ENCODE results near the gene PRDM16. TPM values are rescaled to one million over a fixed set of nuclear protein-coding genes. Genes with fewer than 3 reads are reported as not detected.

The PRDM16 gene
- total RNA-seq, 1 donor from 2014 or later: 0.79 TPM

GRCh38 chr1:3368059-3368458, 299.1 kb downstream of the PRDM16 start:
- no peak for FAIRE-seq
- no peak for DNase-seq (ENCODE audit: low read depth)
- no peak overlapping the region for H3K4me3 ChIP-seq (ENCODE audit: low read depth, low read length)
- H3K36me3 ChIP-seq (ENCODE audit: control insufficient read depth, insufficient read depth, low read length): no peaks in the 10 kb centered on the region
- TF ChIP-seq, protein P1, sequence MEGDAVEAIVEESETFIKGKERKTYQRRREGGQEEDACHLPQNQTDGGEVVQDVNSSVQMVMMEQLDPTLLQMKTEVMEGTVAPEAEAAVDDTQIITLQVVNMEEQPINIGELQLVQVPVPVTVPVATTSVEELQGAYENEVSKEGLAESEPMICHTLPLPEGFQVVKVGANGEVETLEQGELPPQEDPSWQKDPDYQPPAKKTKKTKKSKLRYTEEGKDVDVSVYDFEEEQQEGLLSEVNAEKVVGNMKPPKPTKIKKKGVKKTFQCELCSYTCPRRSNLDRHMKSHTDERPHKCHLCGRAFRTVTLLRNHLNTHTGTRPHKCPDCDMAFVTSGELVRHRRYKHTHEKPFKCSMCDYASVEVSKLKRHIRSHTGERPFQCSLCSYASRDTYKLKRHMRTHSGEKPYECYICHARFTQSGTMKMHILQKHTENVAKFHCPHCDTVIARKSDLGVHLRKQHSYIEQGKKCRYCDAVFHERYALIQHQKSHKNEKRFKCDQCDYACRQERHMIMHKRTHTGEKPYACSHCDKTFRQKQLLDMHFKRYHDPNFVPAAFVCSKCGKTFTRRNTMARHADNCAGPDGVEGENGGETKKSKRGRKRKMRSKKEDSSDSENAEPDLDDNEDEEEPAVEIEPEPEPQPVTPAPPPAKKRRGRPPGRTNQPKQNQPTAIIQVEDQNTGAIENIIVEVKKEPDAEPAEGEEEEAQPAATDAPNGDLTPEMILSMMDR (IDR thresholded peaks at IDR 0.05; ENCODE audit: insufficient read depth, low read length, severe bottlenecking): no peak
- H3K27me3 ChIP-seq (ENCODE audit: control insufficient read depth, insufficient read depth, low read length): no peaks in the 10 kb centered on the region

- TF ChIP-seq, protein P1 (IDR thresholded peaks at IDR 0.05; ENCODE audit: insufficient read depth, low read length, severe bottlenecking): no peak
- peak; percentile 12 for DNase-seq (ENCODE audit: low read depth)
- no peaks in the 10 kb centered on the region for H3K36me3 ChIP-seq (ENCODE audit: control insufficient read depth, insufficient read depth, low read length)
- H3K27me3 ChIP-seq (ENCODE audit: control insufficient read depth, insufficient read depth, low read length): no peaks in the 10 kb centered on the region
- H3K4me3 ChIP-seq (ENCODE audit: low read depth, low read length): no peak overlapping the region
- FAIRE-seq: no peak
Observed at GRCh38 chr1:3368711-3369445, 299.9 kb downstream of the PRDM16 start.

- TF ChIP-seq, protein P1 (IDR thresholded peaks at IDR 0.05; ENCODE audit: insufficient read depth, low read length, severe bottlenecking): no peak
- FAIRE-seq (peak; percentile 58), DNase-seq (ENCODE audit: low read depth) (peak; percentile 76)
- H3K27me3 ChIP-seq (ENCODE audit: control insufficient read depth, insufficient read depth, low read length): no peaks in the 10 kb centered on the region
- H3K36me3 ChIP-seq (ENCODE audit: control insufficient read depth, insufficient read depth, low read length): no peaks in the 10 kb centered on the region
- no peak overlapping the region for H3K4me3 ChIP-seq (ENCODE audit: low read depth, low read length)
Observed at GRCh38 chr1:3369446-3370076, 300.6 kb downstream of the PRDM16 start.

DNA sequence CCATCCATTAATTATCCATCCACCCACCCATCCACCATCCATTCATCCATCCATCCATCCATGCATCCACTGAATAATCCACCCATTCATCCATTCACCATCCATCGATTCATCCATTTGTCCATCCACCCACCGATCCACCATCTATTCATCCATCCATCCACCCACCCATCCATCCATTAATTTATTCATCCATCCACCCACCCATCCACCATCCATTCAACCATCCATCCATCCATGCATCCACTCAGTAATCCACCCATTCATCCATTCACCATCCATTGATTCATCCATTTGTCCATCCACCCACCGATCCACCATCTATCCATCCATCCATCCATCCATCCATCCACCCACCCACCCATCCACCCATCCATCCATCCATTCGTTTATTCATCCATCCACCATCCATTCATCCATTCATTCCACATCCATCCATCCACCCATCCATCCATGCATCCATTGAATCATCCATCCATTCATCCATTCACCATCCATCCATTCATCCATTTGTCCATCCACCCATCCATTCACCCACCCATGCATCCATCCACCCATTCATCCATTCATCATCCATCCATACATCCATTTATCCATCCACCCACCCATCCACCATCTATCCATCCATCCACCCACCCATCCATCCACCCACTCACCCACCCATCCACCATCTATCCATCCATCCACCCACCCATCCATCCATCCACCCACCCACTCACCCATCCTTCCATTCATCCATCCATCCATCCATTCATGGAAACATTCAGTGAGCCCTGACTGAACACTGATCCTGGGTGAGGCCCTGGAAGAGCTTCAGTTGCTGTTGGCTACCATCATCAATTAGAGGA, 302.1 kb downstream of the PRDM16 start:
- DNase-seq (ENCODE audit: low read depth) (no peak), FAIRE-seq (peak; percentile 76)
- no peaks in the 10 kb centered on the region for H3K36me3 ChIP-seq (ENCODE audit: control insufficient read depth, insufficient read depth, low read length)
- H3K4me3 ChIP-seq (ENCODE audit: low read depth, low read length): no peak overlapping the region
- no peaks in the 10 kb centered on the region for H3K27me3 ChIP-seq (ENCODE audit: control insufficient read depth, insufficient read depth, low read length)
- TF ChIP-seq, protein P1 (IDR thresholded peaks at IDR 0.05; ENCODE audit: insufficient read depth, low read length, severe bottlenecking): no peak

GRCh38 chr1:3372317-3372716, 303.3 kb downstream of the PRDM16 start:
- FAIRE-seq (no peak), DNase-seq (ENCODE audit: low read depth) (no peak)
- Histone ChIP-seq H3K27me3 (ENCODE audit: control insufficient read depth, insufficient read depth, low read length) (no peaks in the 10 kb centered on the region), H3K36me3 (ENCODE audit: control insufficient read depth, insufficient read depth, low read length) (no peaks in the 10 kb centered on the region), H3K4me3 (ENCODE audit: low read depth, low read length) (no peak overlapping the region)
- TF ChIP-seq, protein P1 (IDR thresholded peaks at IDR 0.05; ENCODE audit: insufficient read depth, low read length, severe bottlenecking): no peak

Measured in bronchial epithelial cell (primary cell).